HCT116 (cell line): ENCODE results near the gene BRK1.

Experiments used
- CTCF ChIP-seq, 3 experiments: fragments of 200-600 bp in 1 of 3; sonication (generic) in 1 of 3; IDR thresholded peaks in 2 of 3; conservative IDR thresholded peaks in 1 of 3; 2 replicates each; pipeline ENCODE4 v1.5.1; 2012 to 2017; ENCODE audit warnings: low read depth in 2 of 3, low read length in 2 of 3, antibody characterized with exemption in 1 of 3, borderline replicate concordance in 1 of 3, control low read depth in 1 of 3, mild to moderate bottlenecking in 1 of 3, mixed read lengths in 1 of 3, mixed run types in 1 of 3, moderate library complexity in 1 of 3; ENCODE audit not compliant: insufficient read depth in 1 of 3
- EGR1 ChIP-seq: IDR thresholded peaks from 2 replicates; pipeline ENCODE4 v1.6.1; 2012; ENCODE audit warnings: low read depth
- POLR2A ChIP-seq: IDR thresholded peaks from 2 replicates; pipeline ENCODE4 v1.7.0; 2011; ENCODE audit warnings: borderline replicate concordance; ENCODE audit not compliant: insufficient read depth, insufficient read length; ENCODE audit errors: extremely low read depth

DNA sequence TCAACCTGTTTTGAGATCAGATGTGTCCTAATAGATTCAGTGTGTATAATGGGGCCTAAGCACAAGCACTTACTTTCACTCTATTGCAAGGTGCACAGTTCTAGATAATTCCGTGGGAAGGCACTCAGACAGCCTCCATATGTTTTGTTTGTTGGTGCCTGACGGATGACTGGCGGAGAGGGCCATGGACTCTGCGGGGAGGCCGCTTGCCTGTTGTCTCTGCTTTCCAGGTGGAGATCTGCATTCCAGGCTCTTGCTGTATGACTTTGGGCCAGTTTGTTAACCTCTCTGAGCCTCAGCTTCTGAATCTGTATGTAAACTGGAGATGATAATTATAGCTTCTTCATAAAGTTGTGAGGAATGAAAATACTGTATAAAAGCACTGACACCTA lies 50.7 kb downstream of the BRK1 start:
- TF ChIP-seq POLR2A (no peak), CTCF (IDR thresholded peaks at IDR 0.05 in 2 of 3, conservative IDR thresholded peaks at IDR 0.05 in 1 of 3; ENCODE audit: borderline replicate concordance in 1 of 3, insufficient read depth in 1 of 3, low read depth in 2 of 3, low read length in 2 of 3) (no peak), EGR1 (no peak)
